ENCODE measurements around the gene UBE2O. TPM values are rescaled to one million over a fixed set of nuclear protein-coding genes. Genes with fewer than 3 reads are reported as not detected.

The UBE2O gene
- total and polyA plus RNA-seq, 2 donors (not counting 1 experiment from before 2014, with no cell fraction given) = 11.5 to 12.4 TPM

- no peak for DNase-seq (ENCODE audit: low read depth in 2 of 2)
- H2AFZ ChIP-seq (ENCODE audit: low read length) = no peak overlapping the region
- H3K9me3 ChIP-seq (ENCODE audit: control insufficient read depth, insufficient read depth, low read depth, low read length) = no peaks in the 10 kb centered on the region
- peak overlapping the region; percentile 45 for H3K27ac ChIP-seq (ENCODE audit: insufficient read depth, low read length)
- TF ChIP-seq EZH2 (IDR thresholded peaks at IDR 0.05; ENCODE audit: low read length, missing control alignments) = no peak
- no peak for TF ChIP-seq CTCF (conservative IDR thresholded peaks at IDR 0.05 in 1 of 2, IDR thresholded peaks at IDR 0.05 in 1 of 2; ENCODE audit: low read depth in 1 of 2, low read length in 2 of 2)
- H3K4me3 ChIP-seq (replicated peaks in 1 of 4; ENCODE audit: control extremely low read depth in 1 of 4, insufficient read depth in 1 of 4, low read depth in 3 of 4, low read length in 4 of 4) = no peak overlapping the region
- no peaks in the 10 kb centered on the region for H3K36me3 ChIP-seq (ENCODE audit: control insufficient read depth, insufficient read depth, low read length)
- peaks cover 45% of the 10 kb centered on the region for H3K79me2 ChIP-seq (ENCODE audit: control insufficient read depth, insufficient read depth, low read length)
- no peak overlapping the region for H3K9ac ChIP-seq (ENCODE audit: insufficient read depth, low read length)
- no peaks in the 10 kb centered on the region for H4K20me1 ChIP-seq (ENCODE audit: control insufficient read depth, extremely low read depth, insufficient read depth, low read length)
- peaks cover 32% of the 10 kb centered on the region for H3K4me1 ChIP-seq (ENCODE audit: control insufficient read depth, extremely low read depth, insufficient read depth, low read length)
- no peaks in the 10 kb centered on the region for H3K27me3 ChIP-seq (ENCODE audit: control insufficient read depth, insufficient read depth, low read length)
- H3K4me2 ChIP-seq (ENCODE audit: extremely low read depth, insufficient read depth, low read length) = peak overlapping the region; percentile 75
Measured at GRCh38 chr17:76445697-76446448, 7.1 kb downstream of the UBE2O start.

GRCh38 chr17:76444518-76445311, 8.2 kb downstream of the UBE2O start:
- Histone ChIP-seq H3K9ac (ENCODE audit: insufficient read depth, low read length) (no peak overlapping the region), H4K20me1 (ENCODE audit: control insufficient read depth, extremely low read depth, insufficient read depth, low read length) (no peaks in the 10 kb centered on the region), H3K4me2 (ENCODE audit: extremely low read depth, insufficient read depth, low read length) (no peak overlapping the region), H3K4me3 (replicated peaks in 1 of 4; ENCODE audit: control extremely low read depth in 1 of 4, insufficient read depth in 1 of 4, low read depth in 3 of 4, low read length in 4 of 4) (no peak overlapping the region), H3K36me3 (ENCODE audit: control insufficient read depth, insufficient read depth, low read length) (no peaks in the 10 kb centered on the region), H3K27me3 (ENCODE audit: control insufficient read depth, insufficient read depth, low read length) (no peaks in the 10 kb centered on the region), H3K9me3 (ENCODE audit: control insufficient read depth, insufficient read depth, low read depth, low read length) (no peaks in the 10 kb centered on the region), H3K4me1 (ENCODE audit: control insufficient read depth, extremely low read depth, insufficient read depth, low read length) (peaks cover 32% of the 10 kb centered on the region), H2AFZ (ENCODE audit: low read length) (no peak overlapping the region), H3K27ac (ENCODE audit: insufficient read depth, low read length) (no peak overlapping the region), H3K79me2 (ENCODE audit: control insufficient read depth, insufficient read depth, low read length) (peaks cover 41% of the 10 kb centered on the region)
- TF ChIP-seq EZH2 (IDR thresholded peaks at IDR 0.05; ENCODE audit: low read length, missing control alignments) (no peak), CTCF (conservative IDR thresholded peaks at IDR 0.05 in 1 of 2, IDR thresholded peaks at IDR 0.05 in 1 of 2; ENCODE audit: low read depth in 1 of 2, low read length in 2 of 2) (no peak)
- peak in 1 of 2 donors; percentile 50 for DNase-seq (ENCODE audit: low read depth in 2 of 2)

Data from fibroblast of lung (primary cell).